Esophagus muscularis mucosa (tissue), 4 donors: ENCODE data around the gene PRKACB. TPM values are rescaled to one million over a fixed set of nuclear protein-coding genes. Genes with fewer than 3 reads are reported as not detected.

Source experiments
- DNase-seq: peaks from one replicate; pipeline ENCODE4 v3.0.0-alpha.2; 2017; ENCODE audit errors: extremely low spot score
- H3K27ac ChIP-seq, 4 donors: fragments of 200-600 bp; sonication (generic); replicated peaks in 1 of 4; 1 replicate in 3 of 4; 2 replicates in 1 of 4; pipeline ENCODE4 v1.5.1; 2016 to 2019; ENCODE audit warnings: mild to moderate bottlenecking in 1 of 4
- H3K27me3 ChIP-seq, 4 donors: fragments of 200-600 bp; sonication (generic); one replicate each; pipeline versions ENCODE4 v1.5.1 to v1.6.0; 2016 to 2019
- H3K36me3 ChIP-seq, 4 donors: fragments of 200-600 bp; sonication (generic); one replicate each; pipeline ENCODE4 v1.5.1; 2016 to 2019
- H3K4me1 ChIP-seq, 4 donors: fragments of 200-600 bp; sonication (generic); one replicate each; pipeline ENCODE4 v1.5.1; 2016 to 2019
- H3K4me3 ChIP-seq, 4 donors: fragments of 200-600 bp; sonication (generic); 1 replicate in 2 of 4; 2 replicates in 2 of 4; pipeline ENCODE4 v1.5.1; 2016 to 2019; ENCODE audit warnings: mild to moderate bottlenecking in 4 of 4, moderate library complexity in 1 of 4
- H3K9me3 ChIP-seq, 4 donors: fragments of 200-600 bp; sonication (generic); 1 replicate in 3 of 4; 2 replicates in 1 of 4; pipeline ENCODE4 v1.5.1; 2016 to 2019
- CTCF ChIP-seq, 3 experiments: fragments of 200-600 bp in 2 of 3; fragments of 450-650 bp in 1 of 3; sonication (generic) in 2 of 3; IDR thresholded peaks; one replicate each; pipeline ENCODE4 v1.5.1; 2017 to 2019; ENCODE audit warnings: antibody characterized with exemption in 3 of 3, mild to moderate bottlenecking in 2 of 3, moderate library complexity in 1 of 3
- EP300 ChIP-seq: sonication (generic); formaldehyde crosslinking; IDR thresholded peaks from one replicate; pipeline ENCODE4 v1.6.1; 2017; ENCODE audit warnings: antibody characterized with exemption
- POLR2A ChIP-seq: fragments of 450-650 bp; IDR thresholded peaks from one replicate; pipeline ENCODE4 v1.6.1; 2017; ENCODE audit warnings: antibody characterized with exemption, moderate library complexity, mild to moderate bottlenecking, low read depth
- POLR2AphosphoS5 ChIP-seq, 2 donors: sonication (generic); formaldehyde crosslinking; IDR thresholded peaks; one replicate each; pipeline ENCODE4 v1.6.1; 2017; ENCODE audit warnings: antibody characterized with exemption in 2 of 2
- WGBS: methylation state at CpG from one replicate; pipeline ENCODE4 v1.1.5; 2018; 5-methylcytosine and 5-hydroxymethylcytosine counted together
- intact Hi-C: fragments of 100-400 bp; cut with DNase I; formaldehyde crosslinking; loops from one replicate; pipeline ENCODE4 v1.15.1; 2023
- total RNA-seq, 4 donors: library from RNA; depleted of rRNA; stranded (reverse); fragments of >200 nt; gene quantifications; one replicate each; pipeline versions ENCODE4 v1.1.0 to v1.2.1, GENCODE V29; 2016

Gene PRKACB
- total RNA-seq, 4 donors from 2014 or later = 44.4 to 59.4 (median 52.3) TPM

- no peak for DNase-seq
- intact Hi-C loops = no loop called here
- Histone ChIP-seq H3K9me3 (no peaks in the 10 kb centered on the region), H3K36me3 (peaks cover 6 to 25% (median 7%) of the 10 kb centered on the region in 4 donors), H3K27ac (no peak overlapping the region), H3K4me1 (no peaks in the 10 kb centered on the region), H3K4me3 (no peak overlapping the region), H3K27me3 (no peaks in the 10 kb centered on the region)
- no peak for TF ChIP-seq EP300
- TF ChIP-seq CTCF (IDR thresholded peaks at IDR 0.05) = no peak
- TF ChIP-seq POLR2A = no peak
- TF ChIP-seq POLR2AphosphoS5 (IDR thresholded peaks at IDR 0.05) = no peak
- 83% methylated on average over 2 of the region's 2 CpGs for WGBS
These were observed 92.2 kb downstream of the PRKACB start for GRCh38 chr1:84236256-84236655.

GRCh38 chr1:84242641-84243040 lies 98.6 kb downstream of the PRKACB start:
- intact Hi-C loops = no loop called here
- peaks cover 0 to 12% (median 2%) of the 10 kb centered on the region in 4 donors for H3K36me3 ChIP-seq
- TF ChIP-seq POLR2A = no peak
- no peaks in the 10 kb centered on the region for H3K27me3 ChIP-seq
- no peak overlapping the region for H3K27ac ChIP-seq
- no peak for DNase-seq
- 65% methylated on average over 3 of the region's 3 CpGs for WGBS
- no peaks in the 10 kb centered on the region for H3K4me1 ChIP-seq
- H3K9me3 ChIP-seq = no peaks in the 10 kb centered on the region
- H3K4me3 ChIP-seq = no peak overlapping the region

GRCh38 chr1:84245563-84245962 lies 101.5 kb downstream of the PRKACB start:
- WGBS = 60% methylated on average over 3 of the region's 3 CpGs
- DNase-seq = no peak
- Histone ChIP-seq H3K27me3 (no peaks in the 10 kb centered on the region), H3K36me3 (no peaks in the 10 kb centered on the region), H3K27ac (no peak overlapping the region), H3K9me3 (peaks cover 0 to 3% (median under 1%) of the 10 kb centered on the region in 4 donors), H3K4me3 (no peak overlapping the region), H3K4me1 (no peaks in the 10 kb centered on the region)
- TF ChIP-seq EP300 (no peak), POLR2A (no peak), POLR2AphosphoS5 (IDR thresholded peaks at IDR 0.05) (no peak), CTCF (IDR thresholded peaks at IDR 0.05) (no peak)
- intact Hi-C loops = no loop called here

- H3K27ac ChIP-seq = no peak overlapping the region
- no peak overlapping the region for H3K4me3 ChIP-seq
- WGBS = 60% methylated on average over 4 of the region's 4 CpGs
These were observed 102.1 kb downstream of the PRKACB start for GRCh38 chr1:84246213-84246612.

More at GRCh38 chr1:84246213-84246612, 102.1 kb downstream of the PRKACB start:
- intact Hi-C loops = no loop called here
- TF ChIP-seq POLR2A (no peak), CTCF (IDR thresholded peaks at IDR 0.05) (no peak), EP300 (no peak), POLR2AphosphoS5 (IDR thresholded peaks at IDR 0.05) (no peak)
- H3K4me1 ChIP-seq = no peaks in the 10 kb centered on the region
- H3K36me3 ChIP-seq = no peaks in the 10 kb centered on the region
- no peak for DNase-seq
- H3K9me3 ChIP-seq = peaks cover 0 to 10% (median 2%) of the 10 kb centered on the region in 4 donors
- no peaks in the 10 kb centered on the region for H3K27me3 ChIP-seq
